NCI-H526 treated with DMSO at 0.1 percent for 48 hours (cell line): ENCODE data around the gene SNTA1.
A peak's percentile ranks its signal among the peaks of the same experiment; 100 is the strongest.
"Not testable (repeated sequence)": the region's sequence is repeated elsewhere in the genome, so short reads cannot be mapped to it uniquely, and the experiment has no call there.

ENCODE experiments used
- DNase-seq: peaks from one replicate; lab custom pipeline; 2025; lab: John Stamatoyannopoulos, UW

Gene SNTA1

DNA sequence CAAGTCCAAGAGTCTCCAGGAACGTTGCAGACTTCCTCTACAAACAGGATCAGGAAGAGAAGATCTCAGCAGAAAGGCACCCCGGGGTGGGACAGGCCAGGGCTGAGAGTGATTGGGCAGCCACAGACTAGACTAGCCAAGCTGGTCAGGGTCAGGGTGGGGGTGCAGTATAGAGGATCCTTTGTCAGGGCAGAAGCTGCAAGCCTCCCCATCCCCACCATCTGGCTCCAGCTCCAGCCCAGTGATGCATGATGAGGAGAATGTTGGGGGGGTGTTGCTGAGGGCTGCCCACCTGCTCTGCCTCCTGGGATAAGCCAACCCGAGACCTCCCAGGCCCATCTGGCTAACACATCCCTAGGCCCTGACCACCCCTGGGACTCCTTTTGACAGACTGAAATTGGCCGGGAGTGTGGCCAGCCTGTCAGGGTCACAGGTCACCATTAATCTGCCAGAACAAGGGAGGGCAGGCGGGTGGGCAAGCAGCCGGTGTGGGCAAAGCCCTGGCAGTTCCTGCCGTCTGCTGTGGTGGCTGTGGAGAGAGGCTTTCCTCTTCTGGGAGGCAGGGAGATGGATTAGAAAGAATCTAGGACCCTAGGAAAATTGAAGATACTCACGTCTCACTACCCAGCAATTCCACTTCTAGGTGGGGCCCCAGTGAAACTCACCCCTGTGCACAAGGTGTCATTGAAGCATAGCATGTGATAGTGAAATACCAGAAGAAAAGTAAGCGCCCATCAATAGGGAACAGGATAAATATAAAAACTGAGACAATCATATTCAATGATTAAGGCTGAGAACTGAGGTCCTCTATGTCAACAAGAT is 22.1 kb upstream of the SNTA1 start:
- DNase-seq: peak; percentile 22

DNA sequence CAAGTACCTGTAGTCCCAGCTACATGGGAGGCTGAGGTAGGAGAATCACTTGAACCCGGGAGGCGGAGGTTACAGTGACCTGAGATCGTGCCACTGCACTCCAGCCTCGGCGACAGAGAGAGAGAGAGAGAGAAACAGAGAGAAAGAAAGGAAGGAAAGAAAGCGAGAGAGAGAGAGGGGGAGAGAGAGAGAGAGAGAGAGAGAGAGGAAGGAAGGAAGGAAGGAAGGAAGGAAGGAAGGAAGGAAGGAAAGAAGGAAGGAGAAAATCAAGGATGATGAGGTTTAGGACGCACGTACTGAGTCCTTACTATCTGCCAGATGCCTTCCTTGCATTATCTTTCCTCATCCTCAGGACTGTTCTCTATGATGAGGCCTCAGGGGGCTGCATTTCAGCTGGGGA is 21.2 kb upstream of the SNTA1 start:
- not testable (repeated sequence) for DNase-seq

DNA sequence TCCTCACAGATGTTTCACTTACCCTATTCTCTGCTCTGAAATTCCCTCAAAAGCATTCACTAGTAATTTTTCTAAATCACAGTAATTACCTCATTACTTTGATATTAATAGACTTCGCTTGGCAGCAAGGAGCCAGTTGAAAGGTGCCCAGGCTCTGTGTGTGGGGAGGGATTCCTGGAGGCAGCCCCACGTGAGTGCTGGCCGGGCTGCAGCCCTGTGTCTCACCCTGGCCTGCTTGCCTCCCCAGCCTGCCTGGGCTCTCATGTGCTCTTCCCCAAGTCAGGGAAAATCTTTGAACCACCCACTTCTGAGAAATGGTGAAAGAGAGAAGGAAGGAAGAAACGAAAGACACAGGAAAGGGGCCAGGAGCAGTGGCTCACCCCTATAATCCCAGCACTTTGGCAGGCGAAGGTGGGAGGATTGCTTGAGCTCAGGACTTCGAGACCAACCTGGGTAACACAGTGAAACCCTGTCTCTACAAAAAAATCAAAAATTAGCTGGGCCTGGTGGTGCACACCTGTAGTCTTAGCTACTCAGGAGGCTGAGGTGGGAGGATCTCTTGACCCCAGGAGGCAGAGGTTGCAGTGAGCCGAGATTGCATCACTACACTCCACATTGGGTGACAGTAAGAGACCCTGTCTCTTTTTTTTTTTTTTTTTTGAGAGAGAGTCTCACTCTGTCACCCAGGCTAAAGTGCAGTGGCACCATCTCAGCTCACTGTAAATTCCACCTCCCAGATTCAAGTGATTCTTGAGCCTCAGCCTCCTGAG is 20.0 kb upstream of the SNTA1 start:
- no peak for DNase-seq

- no peak for DNase-seq
These were observed 17.1 kb upstream of the SNTA1 start for GRCh38 chr20:33460711-33461110.

DNA sequence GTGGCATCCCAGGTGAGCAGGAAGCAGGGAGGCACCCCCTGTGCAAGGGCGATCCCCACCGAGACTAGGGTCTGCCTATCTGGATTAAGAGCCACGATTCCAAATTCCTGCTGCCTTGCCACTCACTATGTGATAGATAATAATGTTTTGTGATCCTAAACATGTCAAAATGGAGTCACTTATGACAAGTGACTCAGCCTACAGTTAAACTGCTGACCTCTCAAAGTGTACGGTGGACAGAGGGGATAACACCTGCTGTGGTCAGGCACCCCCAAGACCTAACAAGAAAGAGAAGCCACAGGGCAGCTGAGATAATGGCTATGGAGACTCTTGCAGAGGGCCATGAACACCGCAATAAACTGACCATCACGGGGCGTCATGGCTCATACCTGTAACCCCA is 16.0 kb upstream of the SNTA1 start:
- no peak for DNase-seq

GRCh38 chr20:33456916-33457642 is 13.5 kb upstream of the SNTA1 start:
- DNase-seq: peak; percentile 67

GRCh38 chr20:33450867-33451266 is 7.3 kb upstream of the SNTA1 start:
- no peak for DNase-seq

DNA sequence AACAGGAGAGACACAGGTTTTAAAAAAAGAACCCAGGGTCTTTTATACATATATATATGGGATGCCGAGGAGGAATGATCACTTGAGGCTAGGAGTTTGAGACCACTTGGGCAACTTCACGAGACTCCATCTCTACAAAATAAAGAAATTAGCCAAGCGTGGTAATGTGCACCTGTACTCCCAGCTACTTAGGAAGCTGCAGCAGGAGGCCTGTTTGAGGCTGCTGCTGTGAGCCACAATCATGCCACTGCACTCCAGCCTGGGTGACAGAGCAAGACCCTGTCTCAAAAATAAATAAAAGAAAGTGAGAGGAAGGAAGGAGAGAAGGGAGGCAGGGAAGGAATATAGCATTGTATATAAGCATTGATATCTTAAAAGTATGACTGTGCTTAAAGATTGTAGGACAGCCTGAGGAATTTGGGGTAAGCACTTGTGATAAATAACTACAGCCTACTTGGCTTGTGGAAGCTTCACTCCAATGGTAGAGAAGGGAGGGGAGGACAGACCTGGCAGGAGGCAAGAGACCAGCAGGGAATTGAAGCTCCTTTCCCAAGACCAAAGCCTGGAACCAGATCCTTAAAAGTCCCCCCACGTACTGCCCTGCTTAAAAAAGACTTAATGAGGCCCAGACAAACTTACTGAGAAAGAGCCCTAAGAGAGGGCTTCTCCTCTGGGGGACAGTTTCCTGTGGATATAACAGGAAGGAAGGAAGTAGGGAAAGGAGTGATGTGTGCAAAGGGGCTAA is 2.5 kb upstream of the SNTA1 start:
- DNase-seq: no peak

DNA sequence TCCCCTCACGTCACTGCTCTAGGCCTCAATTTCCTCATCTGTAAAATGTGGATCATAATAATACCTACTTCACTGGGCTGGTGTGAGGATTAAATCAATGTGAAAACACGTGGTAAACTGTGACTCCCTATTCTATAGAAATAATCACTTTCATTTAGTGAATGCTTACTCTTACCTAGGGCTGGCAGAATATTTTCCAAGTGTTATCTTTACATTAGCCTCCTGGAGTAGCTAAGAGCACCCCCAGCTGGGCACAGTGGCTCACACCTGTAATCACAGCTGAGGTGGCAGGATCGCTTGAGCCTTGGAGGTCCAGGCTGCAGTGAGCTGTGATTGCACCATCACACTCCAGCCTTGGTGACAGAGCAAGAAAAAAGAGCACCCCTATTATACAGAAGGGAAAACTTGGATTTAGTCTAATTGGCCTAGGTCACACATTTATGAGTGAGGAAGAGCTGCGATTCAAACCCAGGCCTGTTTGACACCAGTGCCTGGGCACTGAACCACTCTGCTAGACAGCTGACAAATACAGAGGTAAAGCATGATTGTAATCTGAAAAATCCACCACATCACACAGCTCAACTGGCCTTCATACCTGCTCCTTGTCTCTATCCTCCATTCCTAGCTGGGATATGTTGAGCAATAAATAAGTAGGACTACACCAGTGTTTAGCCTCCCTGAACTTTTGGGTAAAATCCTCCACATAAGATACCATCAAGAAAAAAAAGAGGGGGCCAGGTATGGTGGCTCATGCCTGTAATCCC is 1.4 kb upstream of the SNTA1 start:
- no peak for DNase-seq

DNA sequence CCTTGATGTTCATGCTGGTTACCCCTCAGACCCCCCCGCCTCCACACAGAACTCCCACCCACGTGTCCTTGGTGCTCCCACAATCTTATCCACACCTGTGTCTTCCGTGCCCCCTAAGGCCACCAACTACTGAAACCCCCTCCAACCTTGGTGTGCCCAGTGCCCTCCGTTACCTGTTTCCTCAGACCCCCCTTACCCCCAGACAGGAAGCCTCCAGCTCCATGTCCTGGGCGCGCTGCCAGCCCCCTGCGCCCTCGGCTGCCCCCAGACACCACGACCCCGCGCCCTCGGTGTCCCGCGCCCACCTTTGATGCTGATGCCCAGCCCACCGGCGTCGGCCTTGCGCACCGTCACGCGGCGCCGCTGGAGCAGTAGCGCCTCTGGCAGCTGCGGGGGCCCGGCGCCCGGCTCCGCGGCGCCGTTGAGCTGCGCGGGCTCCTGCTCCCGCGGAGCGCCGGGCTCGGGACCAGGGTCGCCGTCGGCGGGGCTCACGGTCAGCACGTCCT is 504 bp downstream of the SNTA1 start:
- DNase-seq: no peak

GRCh38 chr20:33442136-33443005 is 1.2 kb downstream of the SNTA1 start:
- DNase-seq: no peak

DNA sequence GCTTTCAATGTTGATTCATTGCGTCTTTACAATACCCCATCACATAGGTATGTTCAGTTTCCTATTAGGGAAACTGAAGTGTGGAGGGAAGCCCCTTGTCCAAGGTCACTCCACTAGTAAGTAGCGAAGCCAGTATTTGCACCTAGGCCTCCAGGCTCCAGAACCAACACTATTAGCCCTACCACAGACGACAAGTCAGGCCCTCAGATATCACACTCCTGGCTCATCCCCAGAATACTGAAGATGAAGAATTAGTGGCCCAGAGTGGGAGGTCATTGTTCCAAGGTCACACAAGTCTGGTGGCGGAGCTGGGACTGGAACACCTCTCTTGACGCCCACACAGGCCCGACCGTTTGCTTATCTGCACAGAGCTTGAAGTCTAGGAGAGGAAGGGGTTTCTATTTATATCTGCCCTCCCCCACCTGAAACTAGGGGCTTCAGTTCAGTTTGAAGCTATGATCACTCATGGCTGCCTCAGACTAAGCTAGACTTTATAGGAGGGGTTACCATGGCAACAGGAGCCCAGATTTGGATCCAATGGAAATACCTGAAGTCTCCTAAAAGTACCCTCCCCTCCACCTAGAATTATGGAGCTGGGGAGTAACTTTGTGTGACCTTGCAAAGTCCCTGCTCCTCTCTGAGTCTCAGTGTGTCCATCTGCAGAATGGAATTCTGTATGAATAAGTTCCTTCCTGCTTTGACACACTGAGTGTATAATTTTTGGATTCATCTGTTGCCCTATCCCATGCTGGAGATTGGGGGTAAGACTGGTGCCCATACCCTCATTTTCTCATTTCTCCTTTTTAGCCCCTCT is 2.2 kb downstream of the SNTA1 start:
- DNase-seq: no peak

DNA sequence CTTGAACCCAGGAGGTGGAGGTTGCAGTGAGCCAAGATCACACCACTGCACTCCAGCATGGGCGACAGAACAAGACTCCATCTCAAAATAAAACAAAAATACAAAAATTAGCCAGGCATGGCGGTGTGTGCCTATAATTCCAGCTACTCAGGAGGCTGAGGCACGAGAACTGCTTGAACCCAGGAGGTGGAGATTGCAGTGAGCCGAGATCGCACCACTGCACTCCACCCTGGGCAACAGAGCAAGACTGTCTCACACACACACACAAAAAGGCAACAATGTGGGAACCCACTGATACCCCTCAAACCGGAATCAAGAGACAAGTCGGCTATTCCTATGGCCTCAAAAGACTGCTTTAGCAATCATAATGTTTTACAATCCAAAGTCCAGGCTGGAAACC is 3.0 kb downstream of the SNTA1 start:
- DNase-seq: not testable (repeated sequence)

- no peak for DNase-seq
These were observed 5.1 kb downstream of the SNTA1 start for GRCh38 chr20:33438481-33438880.

- no peak for DNase-seq
These were observed 6.2 kb downstream of the SNTA1 start for GRCh38 chr20:33437141-33437911.

DNA sequence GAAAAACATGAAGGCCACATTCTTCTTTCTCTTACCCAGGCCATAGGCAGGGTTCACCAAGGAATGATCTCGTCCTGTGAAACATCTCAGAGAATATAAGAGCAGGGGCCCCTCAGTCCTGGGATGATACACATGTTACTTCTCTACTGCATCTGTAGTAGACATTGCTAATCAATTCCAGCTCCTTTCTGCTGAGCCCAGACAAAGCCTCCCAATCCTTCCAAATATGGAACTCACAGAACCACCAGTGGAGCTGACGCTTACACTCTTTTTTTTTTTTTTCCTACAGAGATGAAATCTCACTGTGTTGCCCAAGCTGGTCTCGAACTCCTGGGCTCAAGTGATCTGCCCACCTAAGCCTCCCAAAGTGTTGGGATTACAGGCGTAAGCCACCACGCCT is 9.1 kb downstream of the SNTA1 start:
- DNase-seq: no peak

DNA sequence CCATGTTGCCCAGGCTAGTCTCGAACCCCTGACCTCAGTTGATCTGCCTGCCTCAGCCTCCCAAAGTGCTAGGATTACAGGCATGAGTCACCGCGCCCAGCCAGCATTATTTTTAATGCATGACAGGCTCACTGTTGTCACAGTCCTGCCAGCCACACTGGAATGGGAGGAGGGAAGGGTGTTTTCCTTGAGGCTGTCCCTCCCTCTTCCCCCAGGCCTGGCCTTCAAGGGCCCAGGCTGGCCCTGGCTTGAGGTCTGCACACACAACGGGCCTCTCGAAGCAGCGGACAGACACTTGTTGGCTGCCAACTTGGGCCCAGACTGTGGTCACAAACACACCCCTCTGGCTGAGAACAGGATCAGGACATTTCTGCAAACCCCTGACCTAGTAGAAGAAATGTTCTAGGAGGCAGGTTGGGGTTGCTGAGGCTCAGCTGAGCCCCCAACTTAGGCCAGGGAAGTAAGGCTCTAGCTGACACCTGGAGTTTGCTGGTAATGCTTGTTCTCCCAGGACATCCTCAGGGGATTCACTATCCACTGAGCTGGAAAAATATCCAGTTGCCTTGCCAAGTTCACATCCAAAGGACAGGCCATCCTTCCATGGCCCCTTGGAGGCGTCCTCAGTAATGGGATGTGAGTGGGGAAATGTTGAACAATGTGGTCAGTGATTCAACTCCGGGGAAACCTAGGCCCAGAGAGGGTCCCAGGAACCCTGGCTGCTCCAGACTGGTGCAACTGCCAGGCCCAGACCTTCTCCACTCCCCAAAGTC is 9.9 kb downstream of the SNTA1 start:
- DNase-seq: no peak
